ENCODE data around the gene NME8.

DNA sequence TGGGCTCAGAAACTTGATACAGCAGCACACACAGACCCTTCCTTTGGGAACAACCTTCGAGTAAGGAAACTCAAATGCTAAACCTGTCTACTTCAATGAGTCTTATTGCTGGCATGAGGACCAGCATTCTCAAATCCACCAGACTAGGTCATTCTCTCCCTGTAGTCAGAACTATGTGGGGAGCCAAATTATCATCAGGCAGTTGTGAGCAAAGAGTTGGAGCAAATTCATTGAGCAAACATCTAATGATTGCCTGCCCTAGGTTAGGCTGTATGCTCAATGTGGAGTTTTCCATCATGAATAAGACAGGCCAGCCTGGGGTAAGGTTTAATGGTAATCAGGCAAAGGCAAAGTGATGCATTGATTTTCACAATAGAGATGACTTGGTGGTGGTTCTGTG lies 75.6 kb downstream of the NME8 start:
- TF ChIP-seq CTCF (IDR thresholded peaks at IDR 0.05; ENCODE audit: insufficient read depth, low read depth, low read length) (no peak), EZH2 (IDR thresholded peaks at IDR 0.05; ENCODE audit: insufficient read depth, low read length) (no peak)
